Adrenal gland (tissue), 5 donors: Measurements from ENCODE around the gene PRKG1.

ENCODE experiments used
- POLR2A ChIP-seq, 2 donors: fragments of 450-650 bp; IDR thresholded peaks; one replicate each; pipeline ENCODE4 v1.6.1; 2017; ENCODE audit warnings: antibody characterized with exemption in 2 of 2, mild to moderate bottlenecking in 2 of 2, moderate library complexity in 1 of 2
- TF ChIP-seq, protein P1 (sequence below), 6 experiments: fragments of 450-650 bp in 4 of 6; fragments of 200-600 bp in 2 of 6; sonication (generic) in 1 of 6; IDR thresholded peaks; 1 replicate in 5 of 6; 2 replicates in 1 of 6; pipeline versions ENCODE4 v1.5.1 to v1.8.0; 2016 to 2021; ENCODE audit warnings: antibody characterized with exemption in 6 of 6, mild to moderate bottlenecking in 2 of 6, moderate library complexity in 1 of 6
- donor health status: DM: no; HTN: no; CAD: no.

GRCh38 chr10:51599647-51600046, 525.4 kb downstream of the PRKG1 start:
- TF ChIP-seq, protein P1, sequence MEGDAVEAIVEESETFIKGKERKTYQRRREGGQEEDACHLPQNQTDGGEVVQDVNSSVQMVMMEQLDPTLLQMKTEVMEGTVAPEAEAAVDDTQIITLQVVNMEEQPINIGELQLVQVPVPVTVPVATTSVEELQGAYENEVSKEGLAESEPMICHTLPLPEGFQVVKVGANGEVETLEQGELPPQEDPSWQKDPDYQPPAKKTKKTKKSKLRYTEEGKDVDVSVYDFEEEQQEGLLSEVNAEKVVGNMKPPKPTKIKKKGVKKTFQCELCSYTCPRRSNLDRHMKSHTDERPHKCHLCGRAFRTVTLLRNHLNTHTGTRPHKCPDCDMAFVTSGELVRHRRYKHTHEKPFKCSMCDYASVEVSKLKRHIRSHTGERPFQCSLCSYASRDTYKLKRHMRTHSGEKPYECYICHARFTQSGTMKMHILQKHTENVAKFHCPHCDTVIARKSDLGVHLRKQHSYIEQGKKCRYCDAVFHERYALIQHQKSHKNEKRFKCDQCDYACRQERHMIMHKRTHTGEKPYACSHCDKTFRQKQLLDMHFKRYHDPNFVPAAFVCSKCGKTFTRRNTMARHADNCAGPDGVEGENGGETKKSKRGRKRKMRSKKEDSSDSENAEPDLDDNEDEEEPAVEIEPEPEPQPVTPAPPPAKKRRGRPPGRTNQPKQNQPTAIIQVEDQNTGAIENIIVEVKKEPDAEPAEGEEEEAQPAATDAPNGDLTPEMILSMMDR (IDR thresholded peaks at IDR 0.05) = no peak
- TF ChIP-seq POLR2A (IDR thresholded peaks at IDR 0.05) = no peak
